OCI-LY3 (cell line): ENCODE measurements around the gene B4GALNT1.

Experiments
- CTCF ChIP-seq: fragments of 200-600, 300-600 bp; sonication (generic); IDR thresholded peaks from 2 replicates; pipeline ENCODE4 v1.5.1; 2014; ENCODE audit warnings: antibody characterized with exemption, low read length, low read depth
- EZH2phosphoT487 ChIP-seq: fragments of 200-600 bp; shearing (Covaris generic); IDR thresholded peaks from 2 replicates; pipeline ENCODE4 v1.6.1; 2018; ENCODE audit warnings: antibody characterized with exemption, mixed run types, low read depth

GRCh38 chr12:57591782-57592325 is 41.1 kb downstream of the B4GALNT1 start:
- TF ChIP-seq EZH2phosphoT487 (no peak), CTCF (no peak)
